CD4-positive, alpha-beta T cell (primary cell): Measurements from ENCODE around the gene OXT. TPM values are rescaled to one million over a fixed set of nuclear protein-coding genes. Genes with fewer than 3 reads are reported as not detected.

Experiments used
- ATAC-seq: fragments of 200-7000 bp; cut with Tn5 transposase; one replicate; pipeline ENCODE4 v1.10.0; 2022; ENCODE audit warnings: mild to moderate bottlenecking; ENCODE audit not compliant: poor library complexity
- CTCF ChIA-PET: fragments of 350-600 bp; sonication (Branson Sonifier 250); formaldehyde crosslinking; loops from one replicate; lab custom pipeline; 2021; ENCODE audit warnings: antibody characterized with exemption, inconsistent platforms; lab: Charles Lee
- POLR2A ChIA-PET: fragments of 350-600 bp; sonication (Branson Sonifier 250); formaldehyde crosslinking; loops from one replicate; lab custom pipeline; 2021; ENCODE audit warnings: antibody characterized with exemption, inconsistent platforms; lab: Charles Lee
- DNase-seq, 14 experiments: peaks; one replicate each; pipeline ENCODE4 v3.0.0-alpha.2; 2013 to 2020; ENCODE audit warnings: mixed read lengths in 2 of 14
- H3K27ac ChIP-seq, 2 donors: one replicate each; pipeline versions ENCODE4 v1.5.1 to v1.7.0; 2013; ENCODE audit warnings: low read length in 2 of 2, low read depth in 1 of 2, mild to moderate bottlenecking in 1 of 2
- H3K27me3 ChIP-seq, 2 experiments: 1 replicate in 1 of 2; 2 replicates in 1 of 2; pipeline versions ENCODE4 v1.6.1 to v1.7.0; 2013; ENCODE audit warnings: low read length in 2 of 2, control low read depth in 1 of 2, mild to moderate bottlenecking in 1 of 2, moderate library complexity in 1 of 2; ENCODE audit not compliant: insufficient read depth in 2 of 2, control insufficient read depth in 1 of 2
- H3K36me3 ChIP-seq: one replicate; pipeline ENCODE4 v1.6.1; 2013; ENCODE audit warnings: low read length, control low read depth; ENCODE audit not compliant: insufficient read depth
- H3K4me1 ChIP-seq: one replicate; pipeline ENCODE4 v1.6.1; 2013; ENCODE audit warnings: low read length, control low read depth; ENCODE audit not compliant: insufficient read depth
- H3K4me3 ChIP-seq: one replicate; pipeline ENCODE4 v1.5.1; 2013; ENCODE audit warnings: mild to moderate bottlenecking, low read length, moderate library complexity
- H3K9me3 ChIP-seq, 2 experiments: 1 replicate in 1 of 2; 2 replicates in 1 of 2; pipeline versions ENCODE4 v1.6.1 to v1.7.0; 2013; ENCODE audit warnings: low read length in 2 of 2, mild to moderate bottlenecking in 2 of 2, control low read depth in 1 of 2, moderate library complexity in 1 of 2; ENCODE audit not compliant: control insufficient read depth in 1 of 2, insufficient read depth in 1 of 2
- H3K27ac Mint-ChIP-seq: one replicate; pipeline ENCODE4 v1.8.0; 2020; ENCODE audit warnings: mixed read lengths
- H3K27me3 Mint-ChIP-seq: one replicate; pipeline ENCODE4 v1.8.0; 2021; ENCODE audit warnings: mixed read lengths
- H3K36me3 Mint-ChIP-seq: one replicate; pipeline ENCODE4 v1.8.0; 2021; ENCODE audit warnings: low read depth, mixed read lengths
- H3K4me1 Mint-ChIP-seq: one replicate; pipeline ENCODE4 v1.8.0; 2021; ENCODE audit warnings: low read depth, mixed read lengths
- H3K4me3 Mint-ChIP-seq: one replicate; pipeline ENCODE4 v1.8.0; 2020; ENCODE audit warnings: mild to moderate bottlenecking, mixed read lengths
- H3K9me3 Mint-ChIP-seq: one replicate; pipeline ENCODE4 v1.8.0; 2020; ENCODE audit warnings: mixed read lengths
- CTCF ChIP-seq: fragments of 200-600 bp; IDR thresholded peaks from one replicate; pipeline ENCODE4 v1.8.0; 2022; ENCODE audit warnings: antibody characterized with exemption, mild to moderate bottlenecking
- intact Hi-C, 2 experiments: fragments of 100-400 bp; cut with DNase I in 1 of 2; cut with micrococcal nuclease in 1 of 2; formaldehyde crosslinking; loops; one replicate each; pipeline versions ENCODE4 v1.15.1 to v1.9.0; 2023 to 2025; cut with DNase I, micrococcal nuclease
- total RNA-seq, 174 experiments: library from RNA in 2 of 174; stranded (reverse) in 2 of 174; gene quantifications; one replicate each; pipeline ENCODE4 v1.2.3 and lab custom pipeline; 2021 to 2026

The OXT gene
- total RNA-seq, 2 experiments from 2014 or later, result 1.1 to 1.6 TPM

GRCh38 chr20:3037654-3038053 lies 33.8 kb upstream of the OXT start:
- Mint-ChIP-seq H3K27ac (no peak overlapping the region), H3K36me3 (peaks cover 74% of the 10 kb centered on the region)
- CTCF ChIA-PET, result no interaction called here

GRCh38 chr20:3038454-3038853 lies 33.0 kb upstream of the OXT start:
- no peaks in the 10 kb centered on the region for H3K9me3 Mint-ChIP-seq
- no peaks in the 10 kb centered on the region for H3K4me1 Mint-ChIP-seq
- Histone ChIP-seq H3K27ac (no peak overlapping the region), H3K27me3 (no peaks in the 10 kb centered on the region), H3K4me1 (no peaks in the 10 kb centered on the region), H3K9me3 (no peaks in the 10 kb centered on the region), H3K36me3 (peaks cover 57% of the 10 kb centered on the region), H3K4me3 (no peak overlapping the region)
- TF ChIP-seq CTCF, result no peak
- no peak for ATAC-seq
- ChIA-PET CTCF (no interaction called here), POLR2A (no interaction called here)
- no peak overlapping the region for H3K4me3 Mint-ChIP-seq
- no peak for DNase-seq
- intact Hi-C loops, result no loop called here
- H3K36me3 Mint-ChIP-seq, result peaks cover 74% of the 10 kb centered on the region
- H3K27ac Mint-ChIP-seq, result peak overlapping the region; percentile 44
- H3K27me3 Mint-ChIP-seq, result no peaks in the 10 kb centered on the region

More at GRCh38 chr20:3037654-3038053, 33.8 kb upstream of the OXT start:
- intact Hi-C loops, result no loop called here
- Mint-ChIP-seq H3K9me3 (no peaks in the 10 kb centered on the region), H3K4me3 (no peak overlapping the region), H3K27me3 (no peaks in the 10 kb centered on the region), H3K4me1 (no peaks in the 10 kb centered on the region)
- peaks cover 65% of the 10 kb centered on the region for H3K36me3 ChIP-seq
- H3K9me3 ChIP-seq, result no peaks in the 10 kb centered on the region
- H3K4me3 ChIP-seq, result no peak overlapping the region
- H3K4me1 ChIP-seq, result no peaks in the 10 kb centered on the region
- H3K27ac ChIP-seq, result peak overlapping the region in 1 of 2 donors; percentile 1
- ATAC-seq, result no peak
- DNase-seq, result no peak
- POLR2A ChIA-PET, result no interaction called here
- no peak for TF ChIP-seq CTCF
- H3K27me3 ChIP-seq, result no peaks in the 10 kb centered on the region

- Mint-ChIP-seq H3K36me3 (peaks cover 68% of the 10 kb centered on the region), H3K27me3 (no peaks in the 10 kb centered on the region), H3K9me3 (no peaks in the 10 kb centered on the region), H3K27ac (no peak overlapping the region), H3K4me1 (no peaks in the 10 kb centered on the region), H3K4me3 (no peak overlapping the region)
- Histone ChIP-seq H3K27me3 (no peaks in the 10 kb centered on the region), H3K9me3 (no peaks in the 10 kb centered on the region), H3K4me3 (no peak overlapping the region), H3K4me1 (no peaks in the 10 kb centered on the region), H3K36me3 (peaks cover 53% of the 10 kb centered on the region), H3K27ac (no peak overlapping the region)
- TF ChIP-seq CTCF, result no peak
- intact Hi-C loops, result no loop called here
- DNase-seq, result no peak
- no peak for ATAC-seq
- ChIA-PET POLR2A (no interaction called here), CTCF (no interaction called here)
These were observed 32.0 kb upstream of the OXT start for GRCh38 chr20:3039426-3039825.
